Right atrium auricular region (tissue), 2 donors: ENCODE measurements around the gene CIDEB. TPM values are rescaled to one million over a fixed set of nuclear protein-coding genes. Genes with fewer than 3 reads are reported as not detected.

Experiments used
- DNase-seq: peaks from one replicate; pipeline ENCODE4 v3.0.0-alpha.2; 2019; ENCODE audit warnings: low spot score
- H3K27ac ChIP-seq, 2 donors: fragments of 200-600 bp; sonication (generic); 1 replicate in 1 of 2; 2 replicates in 1 of 2; pipeline ENCODE4 v1.5.1; 2016 to 2019
- H3K27me3 ChIP-seq, 2 donors: fragments of 200-600 bp; sonication (generic); one replicate each; pipeline versions ENCODE4 v1.5.1 to v1.6.0; 2017 to 2019
- H3K36me3 ChIP-seq: fragments of 200-600 bp; sonication (generic); one replicate; pipeline ENCODE4 v1.5.1; 2016
- H3K4me1 ChIP-seq, 2 donors: fragments of 200-600 bp; sonication (generic); one replicate each; pipeline versions ENCODE4 v1.5.1 to v1.6.0; 2017 to 2019
- H3K4me3 ChIP-seq, 2 donors: fragments of 200-600 bp; sonication (generic); 1 replicate in 1 of 2; 2 replicates in 1 of 2; pipeline ENCODE4 v1.5.1; 2017 to 2019; ENCODE audit warnings: mild to moderate bottlenecking in 1 of 2, moderate library complexity in 1 of 2
- H3K9me3 ChIP-seq, 2 donors: fragments of 200-600 bp; sonication (generic); one replicate each; pipeline ENCODE4 v1.5.1; 2019
- total RNA-seq, 2 donors: library from RNA; depleted of rRNA; stranded (reverse); fragments of >200 nt; gene quantifications; one replicate each; pipeline ENCODE4 v1.1.0, GENCODE V29; 2016
- TF ChIP-seq, protein P1 (sequence below), 2 donors: fragments of 200-600 bp; sonication (generic); IDR thresholded peaks; one replicate each; pipeline ENCODE4 v1.5.1; 2019; ENCODE audit warnings: antibody characterized with exemption in 2 of 2

The CIDEB gene
- total RNA-seq, 2 donors from 2014 or later = 2.0 to 6.6 TPM

DNA sequence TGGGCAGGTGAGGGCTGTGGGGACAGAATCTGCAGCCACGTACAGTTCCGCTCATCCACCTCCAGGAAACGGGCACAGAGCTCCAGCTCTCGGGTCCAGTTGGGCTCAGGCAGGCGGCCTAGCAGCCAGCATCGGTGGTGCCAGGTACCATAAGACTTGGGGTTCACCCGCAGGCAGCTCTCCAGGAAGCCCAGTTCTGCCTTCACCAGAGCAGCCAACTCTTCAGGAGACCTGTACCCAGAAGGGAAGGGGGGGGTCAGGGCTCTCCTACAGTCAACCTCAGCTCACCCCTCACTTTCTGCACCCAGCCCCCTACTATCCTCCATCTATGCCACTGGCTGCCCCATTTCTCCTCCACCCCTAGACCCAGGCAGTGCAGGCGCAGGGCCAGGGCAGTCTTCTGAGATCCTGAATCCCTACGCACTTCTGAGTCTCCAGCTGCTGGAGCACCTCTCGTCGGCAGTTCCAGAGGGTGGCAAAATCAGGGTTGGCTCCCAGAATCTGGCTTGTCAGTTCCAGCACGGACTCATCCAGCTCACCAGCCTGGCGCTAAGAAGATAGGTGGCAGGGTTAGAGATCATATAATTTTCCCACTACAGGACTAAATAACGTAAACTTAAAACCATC, 37.8 kb downstream of the CIDEB start:
- no peak for DNase-seq
- peaks cover 9% of the 10 kb centered on the region for H3K36me3 ChIP-seq
- H3K9me3 ChIP-seq = no peaks in the 10 kb centered on the region
- no peaks in the 10 kb centered on the region for H3K27me3 ChIP-seq
- H3K27ac ChIP-seq = no peak overlapping the region
- H3K4me3 ChIP-seq = no peak overlapping the region
- peaks cover 0 to 11% of the 10 kb centered on the region in 2 donors for H3K4me1 ChIP-seq
- TF ChIP-seq, protein P1, sequence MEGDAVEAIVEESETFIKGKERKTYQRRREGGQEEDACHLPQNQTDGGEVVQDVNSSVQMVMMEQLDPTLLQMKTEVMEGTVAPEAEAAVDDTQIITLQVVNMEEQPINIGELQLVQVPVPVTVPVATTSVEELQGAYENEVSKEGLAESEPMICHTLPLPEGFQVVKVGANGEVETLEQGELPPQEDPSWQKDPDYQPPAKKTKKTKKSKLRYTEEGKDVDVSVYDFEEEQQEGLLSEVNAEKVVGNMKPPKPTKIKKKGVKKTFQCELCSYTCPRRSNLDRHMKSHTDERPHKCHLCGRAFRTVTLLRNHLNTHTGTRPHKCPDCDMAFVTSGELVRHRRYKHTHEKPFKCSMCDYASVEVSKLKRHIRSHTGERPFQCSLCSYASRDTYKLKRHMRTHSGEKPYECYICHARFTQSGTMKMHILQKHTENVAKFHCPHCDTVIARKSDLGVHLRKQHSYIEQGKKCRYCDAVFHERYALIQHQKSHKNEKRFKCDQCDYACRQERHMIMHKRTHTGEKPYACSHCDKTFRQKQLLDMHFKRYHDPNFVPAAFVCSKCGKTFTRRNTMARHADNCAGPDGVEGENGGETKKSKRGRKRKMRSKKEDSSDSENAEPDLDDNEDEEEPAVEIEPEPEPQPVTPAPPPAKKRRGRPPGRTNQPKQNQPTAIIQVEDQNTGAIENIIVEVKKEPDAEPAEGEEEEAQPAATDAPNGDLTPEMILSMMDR (IDR thresholded peaks at IDR 0.05) = no peak

DNA sequence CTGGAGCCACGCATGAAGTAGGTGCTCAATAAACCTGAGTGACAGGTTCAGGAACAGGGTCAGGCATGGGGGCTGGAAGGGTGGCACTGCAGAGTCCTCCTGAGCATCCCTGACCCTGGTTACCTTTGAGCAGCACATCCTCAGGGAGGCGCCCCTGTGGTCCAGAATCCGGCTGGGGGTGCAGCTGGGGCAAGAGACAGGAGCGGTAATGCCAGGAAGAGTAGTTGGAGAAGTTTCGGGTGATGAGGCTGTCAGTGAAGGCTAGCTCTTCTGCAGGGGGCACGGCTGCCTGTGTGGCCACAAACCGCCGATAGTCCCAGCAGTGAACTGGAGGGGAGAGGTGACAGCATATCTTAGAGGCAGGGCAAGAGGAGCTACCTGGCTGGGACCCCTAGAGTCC, 38.4 kb downstream of the CIDEB start:
- DNase-seq = no peak
- Histone ChIP-seq H3K27ac (no peak overlapping the region), H3K4me1 (peaks cover 0 to 11% of the 10 kb centered on the region in 2 donors), H3K36me3 (peaks cover 9% of the 10 kb centered on the region), H3K27me3 (no peaks in the 10 kb centered on the region), H3K4me3 (no peak overlapping the region), H3K9me3 (no peaks in the 10 kb centered on the region)
- TF ChIP-seq, protein P1 (IDR thresholded peaks at IDR 0.05) = no peak

- Histone ChIP-seq H3K9me3 (no peaks in the 10 kb centered on the region), H3K27ac (no peak overlapping the region), H3K27me3 (no peaks in the 10 kb centered on the region), H3K36me3 (peaks cover 9% of the 10 kb centered on the region), H3K4me1 (peaks cover 0 to 11% of the 10 kb centered on the region in 2 donors), H3K4me3 (no peak overlapping the region)
- TF ChIP-seq, protein P1 (IDR thresholded peaks at IDR 0.05) = no peak
- no peak for DNase-seq
These were observed 39.6 kb downstream of the CIDEB start for GRCh38 chr14:24268225-24268624.

DNA sequence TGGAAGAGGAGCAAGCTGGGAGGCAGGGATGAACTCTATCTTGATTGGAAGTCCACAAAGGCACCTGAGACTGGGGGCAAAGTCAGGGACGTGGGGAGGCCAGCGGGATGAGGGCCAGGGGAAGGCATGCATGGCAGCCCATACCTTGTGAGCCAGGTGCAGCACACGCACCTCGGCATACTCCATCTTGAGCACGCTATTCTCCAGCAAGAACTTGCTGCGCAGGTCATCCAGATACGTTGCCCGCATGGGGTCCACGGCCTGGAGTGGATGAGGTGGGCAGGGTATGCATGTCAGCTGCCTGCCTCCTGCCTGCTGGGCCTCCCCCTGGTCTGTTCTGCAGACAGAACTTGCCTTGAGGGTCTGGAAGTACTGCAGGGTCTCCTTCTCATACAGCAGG, 40.3 kb downstream of the CIDEB start:
- peaks cover 0 to 11% of the 10 kb centered on the region in 2 donors for H3K4me1 ChIP-seq
- DNase-seq = no peak
- H3K36me3 ChIP-seq = peaks cover 9% of the 10 kb centered on the region

DNA sequence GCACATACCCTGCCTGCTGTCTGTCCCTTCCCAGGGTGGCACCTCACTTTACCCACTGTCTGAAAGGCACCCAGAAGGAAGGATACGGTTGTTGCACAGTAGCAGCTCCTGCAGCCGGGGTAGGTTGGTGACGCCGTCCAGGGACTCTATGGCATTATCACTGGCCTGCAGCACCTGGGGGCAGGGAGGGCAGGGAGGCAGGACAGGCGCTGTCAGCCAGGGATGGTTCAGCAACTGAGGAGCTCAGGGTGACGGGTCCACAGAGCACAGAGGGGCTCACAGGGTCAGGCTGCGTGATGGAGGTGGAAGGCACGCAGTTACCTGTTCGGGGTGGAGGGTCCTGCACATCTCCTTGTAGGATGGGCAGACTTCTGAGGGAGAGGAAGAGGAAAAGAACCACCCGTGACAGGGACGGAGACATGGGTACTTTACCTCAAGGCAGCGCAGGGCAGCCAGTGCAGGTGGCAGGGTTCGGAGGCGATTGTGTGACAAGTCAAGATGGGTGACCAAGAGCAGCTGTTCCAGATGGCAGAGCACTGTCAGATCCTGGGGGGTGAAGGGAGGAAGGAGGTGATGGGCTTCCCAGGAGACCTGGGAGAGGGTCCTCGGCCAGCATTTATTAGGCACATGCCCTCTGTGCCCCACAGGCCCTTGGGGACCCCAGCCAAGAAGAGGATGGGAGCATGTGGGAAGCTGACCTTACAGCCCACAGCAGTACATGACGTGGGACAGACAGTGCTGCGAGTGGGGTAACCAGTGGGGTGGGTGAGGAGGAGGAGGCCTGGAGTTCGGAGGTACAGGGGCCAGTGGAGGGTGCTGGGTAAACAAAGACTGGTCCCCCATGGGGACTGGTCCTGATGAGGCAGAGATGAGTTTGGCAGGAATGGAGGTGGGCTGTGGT, 41.2 kb downstream of the CIDEB start:
- no peak for DNase-seq
- TF ChIP-seq, protein P1 (IDR thresholded peaks at IDR 0.05) = no peak
- Histone ChIP-seq H3K4me3 (no peak overlapping the region), H3K36me3 (peaks cover 9% of the 10 kb centered on the region), H3K4me1 (peaks cover 0 to 6% of the 10 kb centered on the region in 2 donors), H3K27ac (no peak overlapping the region), H3K9me3 (no peaks in the 10 kb centered on the region), H3K27me3 (no peaks in the 10 kb centered on the region)

More for the DNA sequence above, 40.3 kb downstream of the CIDEB start:
- TF ChIP-seq, protein P1 (IDR thresholded peaks at IDR 0.05) = no peak
- Histone ChIP-seq H3K27me3 (no peaks in the 10 kb centered on the region), H3K27ac (no peak overlapping the region), H3K4me3 (no peak overlapping the region), H3K9me3 (no peaks in the 10 kb centered on the region)
